Keratinocyte (primary cell): ENCODE measurements around the gene PHKA2.

Experiments
- CTCF ChIP-seq, 3 experiments: IDR thresholded peaks in 1 of 3; conservative IDR thresholded peaks in 1 of 3; optimal IDR thresholded peaks in 1 of 3; 2 replicates in 2 of 3; 3 replicates in 1 of 3; pipeline versions ENCODE3 to v1.5.1; 2011; ENCODE audit warnings: low read length in 3 of 3, mild to moderate bottlenecking in 3 of 3, moderate library complexity in 2 of 3, control low read depth in 1 of 3, inconsistent platforms in 1 of 3; ENCODE audit not compliant: insufficient read depth in 2 of 3; ENCODE audit errors: extremely low read depth in 1 of 3
- EZH2 ChIP-seq: IDR thresholded peaks from one replicate; pipeline ENCODE4 v1.6.1; 2012; ENCODE audit warnings: inconsistent platforms, mild to moderate bottlenecking, low read length, moderate library complexity

GRCh38 chrX:18920566-18920965, 63.3 kb downstream of the PHKA2 start:
- TF ChIP-seq CTCF (optimal IDR thresholded peaks at IDR 0.05 in 1 of 3, IDR thresholded peaks at IDR 0.05 in 1 of 3, conservative IDR thresholded peaks at IDR 0.05 in 1 of 3; ENCODE audit: extremely low read depth in 1 of 3, insufficient read depth in 2 of 3, low read length in 3 of 3) = no peak
- TF ChIP-seq EZH2 = no peak
